Measurements from ENCODE around the gene OBSCN. TPM values are rescaled to one million over a fixed set of nuclear protein-coding genes. Genes with fewer than 3 reads are reported as not detected.

OBSCN gene
- total and polyA plus RNA-seq, 2 of the 13 experiments (the other 11 are each of a cell fraction or from before 2014, with no cell fraction given): 0.20 TPM

GRCh38 chr1:228273720-228274451 is 66.0 kb downstream of the OBSCN start:
- no peak overlapping the region for H2AFZ ChIP-seq (ENCODE audit: low read length)
- TF ChIP-seq ZBTB21 (CRISPR knock-in tag; IDR thresholded peaks at IDR 0.05) (no peak), HIC2 (CRISPR knock-in tag; IDR thresholded peaks at IDR 0.05; ENCODE audit: low read depth) (no peak), NR2F2 (IDR thresholded peaks at IDR 0.05; ENCODE audit: borderline replicate concordance, low read depth) (no peak), ZNF510 (CRISPR knock-in tag; IDR thresholded peaks at IDR 0.05; ENCODE audit: low read depth) (no peak), GPN1 (CRISPR knock-in tag; IDR thresholded peaks at IDR 0.05; ENCODE audit: borderline replicate concordance) (no peak)
- no peak overlapping the region for H3K4me3 ChIP-seq (replicated peaks in 1 of 3; ENCODE audit: insufficient read depth in 1 of 3, low read depth in 2 of 3, low read length in 3 of 3)
- no peak overlapping the region for H3K27ac ChIP-seq (ENCODE audit: extremely low read length, insufficient read depth, low read length)
- POLR2A ChIA-PET: no interaction called here
- intact Hi-C loops (cut with micrococcal nuclease; ENCODE audit: unreplicated experiment): no loop called here
- no peaks in the 10 kb centered on the region for H3K36me3 ChIP-seq (replicated peaks in 1 of 2; ENCODE audit: control insufficient read depth in 1 of 2, insufficient read depth in 2 of 2, low read length in 2 of 2)
- 70% methylated on average over 8 of the region's 39 CpGs for WGBS (ENCODE audit: low lambda C conversion rate)
- FAIRE-seq: no peak
- in situ Hi-C loops (cut with HindIII; ENCODE audit: extremely low pct_ligation_motif_present, low pct_unique_long_range_greater_than_20kb): no loop called here
- H4K20me1 ChIP-seq (ENCODE audit: insufficient read depth, low read length): no peaks in the 10 kb centered on the region
- no peaks in the 10 kb centered on the region for H3K79me2 ChIP-seq (ENCODE audit: insufficient read depth, low read length)
- H3K27me3 ChIP-seq (ENCODE audit: control insufficient read depth in 1 of 2, insufficient read depth in 2 of 2, low read length in 2 of 2): peaks cover 15 to 42% of the 10 kb centered on the region in 2 experiments
- no TSS peak for BruUV-seq (replicated peaks)
- ATAC-seq: no peak
- no peak overlapping the region for H3K4me2 ChIP-seq (ENCODE audit: low read depth, low read length)
- no peaks in the 10 kb centered on the region for H3K9me3 ChIP-seq (ENCODE audit: low read length)
- CTCF ChIA-PET (ENCODE audit: low intra/inter-chr PET ratio, low total read pairs): no interaction called here
- H3K9ac ChIP-seq (ENCODE audit: insufficient read depth, low read depth, low read length): no peak overlapping the region
- 0 out of 2 replicates have a peak, but pooled peaks cover 14% of the 10 kb centered on the region for H3K4me1 ChIP-seq (ENCODE audit: insufficient read depth, low read length)
- no peak for DNase-seq (ENCODE audit: low spot score)
